B cell (primary cell): ENCODE measurements around the gene WFDC5. TPM values are rescaled to one million over a fixed set of nuclear protein-coding genes. Genes with fewer than 3 reads are reported as not detected.

Experiments
- ATAC-seq: fragments of 200-7000 bp; cut with Tn5 transposase; one replicate; pipeline ENCODE4 v1.10.0; 2021; ENCODE audit warnings: low read depth, mild to moderate bottlenecking, moderate number of reproducible peaks, moderate library complexity
- CTCF ChIA-PET: fragments of 350-600 bp; sonication (Branson Sonifier 250); formaldehyde crosslinking; loops from one replicate; lab custom pipeline; 2021; ENCODE audit warnings: antibody characterized with exemption, inconsistent platforms; lab: Charles Lee
- POLR2A ChIA-PET: fragments of 350-600 bp; sonication (Branson Sonifier 250); formaldehyde crosslinking; loops from one replicate; lab custom pipeline; 2021; ENCODE audit warnings: antibody characterized with exemption; lab: Charles Lee
- DNase-seq: peaks from one replicate; pipeline ENCODE4 v3.0.0; 2013
- H2AFZ ChIP-seq: 2 replicates; pipeline ENCODE4 v1.6.1; 2012; ENCODE audit warnings: mild to moderate bottlenecking, low read depth, low read length; ENCODE audit not compliant: insufficient read depth, poor library complexity, severe bottlenecking
- H3K27ac ChIP-seq, 2 donors: 1 replicate in 1 of 2; 2 replicates in 1 of 2; pipeline ENCODE4 v1.5.1; 2012 to 2013; ENCODE audit warnings: low read length in 2 of 2, mild to moderate bottlenecking in 2 of 2, moderate library complexity in 1 of 2
- H3K27me3 ChIP-seq, 4 experiments: fragments of 200-600 bp in 1 of 4; sonication (generic) in 1 of 4; replicated peaks in 1 of 4; 1 replicate in 2 of 4; 2 replicates in 2 of 4; pipeline versions ENCODE4 v1.6.1 to v1.7.0; 2013 to 2016; ENCODE audit warnings: low read length in 3 of 4, mild to moderate bottlenecking in 2 of 4, mixed read lengths in 1 of 4, moderate library complexity in 1 of 4; ENCODE audit not compliant: insufficient read depth in 4 of 4, control insufficient read depth in 3 of 4; ENCODE audit errors: control extremely low read depth in 1 of 4
- H3K36me3 ChIP-seq, 2 experiments: replicated peaks in 1 of 2; 1 replicate in 1 of 2; 2 replicates in 1 of 2; pipeline versions ENCODE4 v1.6.1 to v1.7.1; 2013; ENCODE audit warnings: low read length in 1 of 2; ENCODE audit not compliant: insufficient read depth in 2 of 2, control insufficient read depth in 1 of 2; ENCODE audit errors: control extremely low read depth in 1 of 2, extremely low read depth in 1 of 2
- H3K4me1 ChIP-seq, 2 donors: fragments of 200-600 bp in 1 of 2; sonication (generic) in 1 of 2; 1 replicate in 1 of 2; 2 replicates in 1 of 2; pipeline versions ENCODE4 v1.5.1 to v1.6.1; 2013 to 2017; ENCODE audit warnings: low read length in 2 of 2; ENCODE audit not compliant: control insufficient read depth in 2 of 2, insufficient read depth in 2 of 2
- H3K4me2 ChIP-seq: replicated peaks from 2 replicates; pipeline ENCODE3; 2012; ENCODE audit warnings: mild to moderate bottlenecking, low read depth, low read length; ENCODE audit not compliant: poor library complexity, severe bottlenecking
- H3K4me3 ChIP-seq, 5 experiments: fragments of 200-600 bp in 1 of 5; sonication (generic) in 1 of 5; 1 replicate in 3 of 5; 2 replicates in 2 of 5; pipeline versions ENCODE4 v1.5.1 to v1.7.0; 2011 to 2016; ENCODE audit warnings: low read length in 4 of 5, mild to moderate bottlenecking in 4 of 5, low read depth in 2 of 5, control low read depth in 1 of 5, moderate library complexity in 1 of 5; ENCODE audit not compliant: insufficient read depth in 1 of 5; ENCODE audit errors: control extremely low read depth in 1 of 5, extremely low read depth in 1 of 5
- H3K79me2 ChIP-seq: fragments of 200-600 bp; sonication (generic); one replicate; pipeline ENCODE4 v1.6.0; 2016; ENCODE audit warnings: low read length; ENCODE audit not compliant: control insufficient read depth, insufficient read depth
- H3K9ac ChIP-seq: fragments of 200-600 bp; sonication (generic); 2 replicates; pipeline ENCODE4 v1.6.1; 2017; ENCODE audit warnings: mild to moderate bottlenecking, low read length, moderate library complexity
- H3K9me3 ChIP-seq, 3 donors: one replicate each; pipeline versions ENCODE4 v1.6.1 to v1.7.1; 2013; ENCODE audit warnings: low read length in 2 of 3; ENCODE audit not compliant: control insufficient read depth in 2 of 3, insufficient read depth in 1 of 3; ENCODE audit errors: control extremely low read depth in 1 of 3
- H4K20me1 ChIP-seq: 2 replicates; pipeline ENCODE4 v1.6.0; 2012; ENCODE audit warnings: mild to moderate bottlenecking, low read length; ENCODE audit not compliant: insufficient read depth, control insufficient read depth, poor library complexity, severe bottlenecking
- H3K27ac Mint-ChIP-seq: one replicate; pipeline ENCODE4 v1.8.0; 2021; ENCODE audit warnings: mixed read lengths
- H3K27me3 Mint-ChIP-seq: one replicate; pipeline ENCODE4 v1.8.0; 2021; ENCODE audit warnings: mixed read lengths
- H3K4me1 Mint-ChIP-seq: one replicate; pipeline ENCODE4 v1.8.0; 2021; ENCODE audit warnings: mixed read lengths
- H3K4me3 Mint-ChIP-seq: one replicate; pipeline ENCODE4 v1.8.0; 2021; ENCODE audit warnings: mixed read lengths
- H3K9me3 Mint-ChIP-seq: one replicate; pipeline ENCODE4 v1.8.0; 2022; ENCODE audit warnings: mixed read lengths; ENCODE audit not compliant: insufficient read depth
- EZH2 ChIP-seq: IDR thresholded peaks from 2 replicates; pipeline ENCODE4 v1.6.1; 2012; ENCODE audit warnings: borderline replicate concordance, low read depth, mild to moderate bottlenecking, moderate library complexity, low read length; ENCODE audit not compliant: insufficient read depth, poor library complexity, severe bottlenecking
- WGBS: methylation state at CpG from one replicate; pipeline ENCODE4 v1.1.5; 2013; ENCODE audit warnings: missing lambda C conversion rate; ENCODE audit not compliant: insufficient coverage; 5-methylcytosine and 5-hydroxymethylcytosine counted together
- intact Hi-C: fragments of 100-400 bp; cut with micrococcal nuclease; formaldehyde crosslinking; loops from one replicate; pipeline ENCODE4 v1.10.0; 2022
- polyA plus RNA-seq: library from polyadenylated mRNA; depleted of rRNA; stranded (reverse); fragments of >200 nt; gene quantifications from 2 replicates; pipeline ENCODE4 v1.2.3, GENCODE V29; 2012
- total RNA-seq, 2 donors: library from RNA; stranded (reverse); fragments of 120-200 nt in 1 of 2; gene quantifications; 1 replicate in 1 of 2; 2 replicates in 1 of 2; pipeline versions ENCODE4 v1.2.3 to v1.2.4, GENCODE V29; 2013 to 2022
- TF ChIP-seq, protein P1 (sequence below): fragments of 200-600 bp; IDR thresholded peaks from one replicate; pipeline ENCODE4 v1.8.0; 2022; ENCODE audit warnings: antibody characterized with exemption, mild to moderate bottlenecking

Gene WFDC5
- total and polyA plus RNA-seq, 2 donors (not counting 1 experiment from before 2014, with no cell fraction given) = not detected

DNA sequence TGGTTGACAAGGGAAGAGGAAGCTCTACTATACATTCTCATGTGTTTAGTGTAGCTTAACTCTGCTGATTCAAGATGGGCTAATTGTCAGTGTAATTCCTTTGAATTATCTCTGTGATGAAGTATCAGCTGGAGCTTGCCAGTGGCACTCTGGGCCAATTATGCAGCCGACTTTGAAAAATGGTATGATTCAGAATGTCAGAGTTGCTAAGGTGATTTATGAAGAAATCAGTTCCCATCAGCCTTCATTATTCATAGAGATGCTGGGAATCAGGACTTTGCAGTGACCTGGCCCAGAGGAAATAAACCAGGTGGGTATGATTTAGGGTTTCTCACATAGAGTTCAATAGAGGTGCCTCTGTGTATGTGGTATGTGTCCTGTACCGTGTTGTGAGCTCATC, 47.4 kb downstream of the WFDC5 start:
- intact Hi-C loops = no loop called here
- Histone ChIP-seq H3K27ac (no peak overlapping the region), H3K9ac (no peak overlapping the region), H4K20me1 (peaks cover 66% of the 10 kb centered on the region), H3K79me2 (peaks cover 93% of the 10 kb centered on the region), H3K27me3 (no peaks in the 10 kb centered on the region), H2AFZ (no peak overlapping the region), H3K4me1 (peaks cover 7 to 11% of the 10 kb centered on the region in 2 donors), H3K36me3 (peaks cover 18 to 57% of the 10 kb centered on the region in 2 experiments), H3K9me3 (peaks cover 0 to 1% (median 0%) of the 10 kb centered on the region in 3 donors), H3K4me2 (no peak overlapping the region), H3K4me3 (no peak overlapping the region)
- DNase-seq (no peak), ATAC-seq (no peak)
- no peak overlapping the region for H3K4me3 Mint-ChIP-seq
- WGBS = no CpG with 5 or more reads among the region's 2 CpGs
- no peak overlapping the region for H3K27ac Mint-ChIP-seq
- no peaks in the 10 kb centered on the region for H3K27me3 Mint-ChIP-seq
- peaks cover 52% of the 10 kb centered on the region for H3K4me1 Mint-ChIP-seq
- CTCF ChIA-PET = interaction anchor here (1.3 to 1.6 kb wide), 3 partner anchors 13 to 28 kb away, joined by 4 to 5 read pairs (median 5); no protein-coding TSS in a partner anchor
- TF ChIP-seq EZH2 = no peak
- TF ChIP-seq, protein P1, sequence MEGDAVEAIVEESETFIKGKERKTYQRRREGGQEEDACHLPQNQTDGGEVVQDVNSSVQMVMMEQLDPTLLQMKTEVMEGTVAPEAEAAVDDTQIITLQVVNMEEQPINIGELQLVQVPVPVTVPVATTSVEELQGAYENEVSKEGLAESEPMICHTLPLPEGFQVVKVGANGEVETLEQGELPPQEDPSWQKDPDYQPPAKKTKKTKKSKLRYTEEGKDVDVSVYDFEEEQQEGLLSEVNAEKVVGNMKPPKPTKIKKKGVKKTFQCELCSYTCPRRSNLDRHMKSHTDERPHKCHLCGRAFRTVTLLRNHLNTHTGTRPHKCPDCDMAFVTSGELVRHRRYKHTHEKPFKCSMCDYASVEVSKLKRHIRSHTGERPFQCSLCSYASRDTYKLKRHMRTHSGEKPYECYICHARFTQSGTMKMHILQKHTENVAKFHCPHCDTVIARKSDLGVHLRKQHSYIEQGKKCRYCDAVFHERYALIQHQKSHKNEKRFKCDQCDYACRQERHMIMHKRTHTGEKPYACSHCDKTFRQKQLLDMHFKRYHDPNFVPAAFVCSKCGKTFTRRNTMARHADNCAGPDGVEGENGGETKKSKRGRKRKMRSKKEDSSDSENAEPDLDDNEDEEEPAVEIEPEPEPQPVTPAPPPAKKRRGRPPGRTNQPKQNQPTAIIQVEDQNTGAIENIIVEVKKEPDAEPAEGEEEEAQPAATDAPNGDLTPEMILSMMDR = no peak
- H3K9me3 Mint-ChIP-seq = no peaks in the 10 kb centered on the region
- POLR2A ChIA-PET = no interaction called here

DNA sequence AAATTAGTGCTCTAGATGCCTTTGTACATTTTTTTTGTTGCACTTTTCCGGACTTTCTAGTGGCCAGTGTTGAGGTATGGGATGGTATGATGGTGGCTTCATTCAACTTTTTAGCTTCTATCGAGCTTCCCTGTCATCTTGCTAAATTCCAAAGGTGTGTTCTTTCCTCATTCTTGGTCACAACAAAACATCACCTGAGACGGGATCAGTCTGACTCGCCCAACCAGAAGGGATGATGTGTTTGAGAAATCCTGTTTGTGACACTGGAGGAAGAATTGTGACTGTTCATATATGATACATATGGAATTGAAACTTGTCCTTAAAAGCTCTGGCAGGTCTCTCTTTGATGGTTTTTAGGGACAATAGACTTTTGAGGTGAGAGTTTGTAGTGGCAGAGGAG, 47.9 kb downstream of the WFDC5 start:
- Mint-ChIP-seq H3K27me3 (no peaks in the 10 kb centered on the region), H3K4me1 (peaks cover 55% of the 10 kb centered on the region), H3K9me3 (no peaks in the 10 kb centered on the region), H3K27ac (no peak overlapping the region), H3K4me3 (no peak overlapping the region)
- intact Hi-C loops = no loop called here
- WGBS = no CpG with 5 or more reads among the region's 4 CpGs
- Histone ChIP-seq H3K9me3 (peaks cover 0 to 1% (median 0%) of the 10 kb centered on the region in 3 donors), H3K4me3 (no peak overlapping the region), H3K36me3 (peaks cover 16 to 57% of the 10 kb centered on the region in 2 experiments), H3K4me2 (no peak overlapping the region), H3K79me2 (peaks cover 97% of the 10 kb centered on the region), H3K27ac (peak overlapping the region in 1 of 2 donors; percentile 30), H2AFZ (no peak overlapping the region), H3K9ac (no peak overlapping the region), H4K20me1 (peaks cover 66% of the 10 kb centered on the region), H3K4me1 (peaks cover 7 to 11% of the 10 kb centered on the region in 2 donors), H3K27me3 (no peaks in the 10 kb centered on the region)
- ATAC-seq (no peak), DNase-seq (no peak)
- POLR2A ChIA-PET = no interaction called here
- CTCF ChIA-PET = interaction anchor here (1.3 to 1.6 kb wide), 3 partner anchors 13 to 56 kb away, joined by 3 to 5 read pairs (median 4); no protein-coding TSS in a partner anchor
- no peak for TF ChIP-seq EZH2
- TF ChIP-seq, protein P1 = no peak
